DMS79 treated with DMSO at 0.1 percent for 48 hours (cell line): ENCODE data around the gene BTBD9.
A peak's percentile ranks its signal among the peaks of the same experiment; 100 is the strongest.
"Not testable (repeated sequence)": the region's sequence is repeated elsewhere in the genome, so short reads cannot be mapped to it uniquely, and the experiment has no call there.

Source experiments
- DNase-seq: peaks from one replicate; lab custom pipeline; 2025; lab: John Stamatoyannopoulos, UW

Gene BTBD9

GRCh38 chr6:38387461-38387860, 252.3 kb downstream of the BTBD9 start:
- no peak for DNase-seq

- DNase-seq: no peak
Measured at GRCh38 chr6:38378801-38379200, 260.9 kb downstream of the BTBD9 start.

GRCh38 chr6:38375937-38376336, 263.8 kb downstream of the BTBD9 start:
- no peak for DNase-seq

DNA sequence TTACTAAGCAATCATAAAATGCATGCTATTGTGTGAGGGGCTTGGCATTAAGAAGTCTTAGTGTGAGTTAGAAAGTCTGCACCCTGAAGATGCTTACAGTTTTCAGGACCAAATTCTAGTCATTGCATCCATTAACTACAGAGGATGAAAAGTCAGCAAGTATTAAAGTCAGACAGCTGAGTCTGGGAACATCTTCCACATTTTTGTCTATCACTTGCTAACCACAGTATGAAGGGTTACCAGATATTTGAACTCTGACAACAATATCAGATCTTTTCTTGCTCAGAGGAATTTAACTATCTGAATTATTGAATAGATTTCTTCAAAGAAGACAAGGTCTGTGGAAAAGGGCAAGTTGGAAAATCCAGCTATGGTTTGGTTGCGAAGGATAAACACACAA, 264.4 kb downstream of the BTBD9 start:
- DNase-seq: no peak

DNA sequence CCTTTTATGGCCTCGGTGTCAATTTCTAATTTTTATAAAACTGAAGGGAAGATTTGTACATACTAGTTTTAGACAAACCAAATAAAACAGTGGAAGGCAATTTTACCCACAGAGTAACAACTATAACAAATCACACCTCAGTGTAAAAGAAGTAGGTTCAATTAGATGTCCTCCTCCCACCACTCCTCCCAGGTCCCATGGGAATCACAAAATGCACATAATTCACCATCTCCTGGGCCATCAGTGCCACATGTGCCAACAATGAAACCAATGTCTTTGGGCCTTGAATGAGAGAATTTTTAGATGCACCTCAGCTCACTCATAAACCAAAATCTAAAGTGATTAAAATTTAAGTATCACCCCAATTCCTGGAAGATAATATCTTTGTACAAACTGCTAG, 267.8 kb downstream of the BTBD9 start:
- no peak for DNase-seq

GRCh38 chr6:38370653-38371601, 268.8 kb downstream of the BTBD9 start:
- DNase-seq: peak; percentile 8

DNA sequence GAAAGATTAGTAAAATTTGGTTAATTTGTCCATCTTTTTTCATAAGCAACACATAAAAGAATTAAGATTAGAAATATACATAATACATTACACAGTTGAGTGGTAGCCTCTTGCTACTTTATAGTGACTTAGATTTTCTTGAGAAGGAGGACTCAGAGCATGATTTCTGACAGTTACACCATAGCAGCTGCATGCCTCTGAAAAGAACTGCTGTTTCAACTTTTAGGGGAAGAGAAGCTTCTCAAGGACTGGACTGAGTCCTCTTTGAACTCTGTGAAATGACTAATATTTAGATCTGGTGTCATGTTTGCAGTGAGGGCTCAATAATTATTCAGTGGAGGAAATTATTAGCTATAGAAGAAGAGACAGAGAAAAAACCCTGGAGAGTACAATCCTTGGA, 272.5 kb downstream of the BTBD9 start:
- no peak for DNase-seq

DNA sequence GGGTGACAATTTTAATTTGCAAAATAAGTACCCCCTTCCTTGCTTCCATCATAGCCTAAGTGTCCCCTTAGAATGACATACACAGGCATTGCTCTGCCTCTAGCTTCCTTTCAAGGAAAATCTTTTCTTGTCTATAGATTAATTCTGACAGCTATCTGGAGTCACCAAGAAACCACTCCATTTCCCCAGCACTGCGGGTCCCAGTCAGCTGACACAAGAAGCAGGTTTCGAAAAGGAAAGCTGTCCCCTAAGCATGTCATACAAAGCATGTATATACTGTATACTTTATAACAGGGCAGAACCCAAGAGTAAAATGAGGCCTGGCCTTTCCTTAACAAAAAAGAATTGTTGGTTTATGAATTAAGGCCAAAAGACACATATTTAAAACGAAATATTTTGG, 273.5 kb downstream of the BTBD9 start:
- DNase-seq: no peak

DNA sequence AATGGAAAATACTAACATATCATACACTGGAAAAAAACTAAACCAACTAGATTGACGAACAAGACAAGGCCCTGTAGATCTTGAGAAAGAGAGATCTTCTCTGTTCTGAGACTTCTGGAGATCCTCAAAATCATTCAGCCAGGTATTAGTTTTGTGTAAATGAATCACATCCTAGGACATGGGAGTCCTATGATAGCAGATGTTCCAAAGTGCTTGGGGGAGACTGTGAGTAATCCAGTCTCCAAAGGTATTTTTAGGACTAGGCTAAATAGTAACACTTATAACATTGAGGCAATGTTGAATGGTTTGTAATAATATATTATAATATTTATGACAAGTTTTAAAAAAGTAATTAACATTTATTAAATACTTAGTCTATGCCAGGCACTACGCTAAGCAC, 275.0 kb downstream of the BTBD9 start:
- no peak for DNase-seq

DNA sequence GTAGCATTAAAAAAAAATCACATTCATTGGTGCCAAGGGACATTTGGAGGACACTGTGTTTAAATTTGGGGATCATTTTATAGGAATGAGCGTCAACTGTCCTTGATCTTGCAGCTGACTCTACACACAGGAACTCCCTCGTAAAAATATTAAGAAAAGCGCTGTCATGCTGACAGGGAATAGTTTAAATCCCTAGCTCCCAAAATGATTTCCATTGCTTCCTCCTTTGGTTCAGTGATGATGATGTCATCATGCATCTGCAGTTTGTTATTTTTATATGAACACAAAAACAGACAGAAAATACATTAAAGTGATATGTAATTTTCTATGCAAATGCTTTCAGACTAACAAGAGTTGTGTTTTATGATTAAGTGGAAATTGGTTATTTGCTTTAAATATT, 275.6 kb downstream of the BTBD9 start:
- DNase-seq: no peak

GRCh38 chr6:38355519-38355918, 284.2 kb downstream of the BTBD9 start:
- no peak for DNase-seq

GRCh38 chr6:38354905-38355304, 284.8 kb downstream of the BTBD9 start:
- peak; percentile 40 for DNase-seq

DNA sequence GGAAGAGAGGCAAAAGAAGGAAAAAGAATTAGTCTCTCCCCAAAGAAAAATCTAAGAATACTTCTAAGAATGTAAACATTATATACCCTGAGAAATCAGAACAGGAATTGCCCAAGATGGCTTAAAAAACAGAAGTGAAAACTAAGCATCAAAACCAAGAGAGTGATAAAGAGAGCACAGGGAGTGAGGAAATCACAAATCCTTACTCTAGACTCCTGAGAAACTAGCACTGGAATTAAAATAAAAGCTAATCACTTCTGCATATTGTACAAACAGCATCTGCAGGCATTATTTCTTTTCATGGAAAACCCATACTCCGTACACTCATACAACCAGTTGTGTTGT, 285.7 kb downstream of the BTBD9 start:
- DNase-seq: no peak

- DNase-seq: no peak
Measured at GRCh38 chr6:38353310-38354036, 286.3 kb downstream of the BTBD9 start.

- DNase-seq: no peak
Measured at GRCh38 chr6:38352636-38353035, 287.1 kb downstream of the BTBD9 start.

- no peak for DNase-seq
Measured at GRCh38 chr6:38350942-38351341, 288.8 kb downstream of the BTBD9 start.

DNA sequence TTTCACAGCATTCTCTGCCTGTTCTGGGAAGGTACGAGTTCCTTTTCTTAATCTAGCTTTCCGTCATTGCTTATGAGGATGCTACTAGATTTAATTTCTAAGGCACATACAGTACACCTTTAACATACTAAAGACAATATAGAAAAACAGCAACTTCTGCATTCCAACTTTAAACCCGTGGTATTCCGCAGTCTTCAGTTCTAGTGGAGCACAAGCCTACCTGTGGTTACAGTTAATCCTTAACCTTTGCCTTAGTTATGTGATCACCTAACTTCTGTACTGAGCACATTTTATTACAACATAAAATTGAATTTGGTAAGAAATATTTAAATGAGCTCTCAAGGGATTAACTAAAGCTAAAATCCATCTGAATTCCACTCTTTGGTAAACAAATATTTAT, 289.5 kb downstream of the BTBD9 start:
- DNase-seq: no peak

GRCh38 chr6:38349795-38350194, 289.9 kb downstream of the BTBD9 start:
- no peak for DNase-seq

- no peak for DNase-seq
Measured at GRCh38 chr6:38349221-38349620, 290.5 kb downstream of the BTBD9 start.

DNA sequence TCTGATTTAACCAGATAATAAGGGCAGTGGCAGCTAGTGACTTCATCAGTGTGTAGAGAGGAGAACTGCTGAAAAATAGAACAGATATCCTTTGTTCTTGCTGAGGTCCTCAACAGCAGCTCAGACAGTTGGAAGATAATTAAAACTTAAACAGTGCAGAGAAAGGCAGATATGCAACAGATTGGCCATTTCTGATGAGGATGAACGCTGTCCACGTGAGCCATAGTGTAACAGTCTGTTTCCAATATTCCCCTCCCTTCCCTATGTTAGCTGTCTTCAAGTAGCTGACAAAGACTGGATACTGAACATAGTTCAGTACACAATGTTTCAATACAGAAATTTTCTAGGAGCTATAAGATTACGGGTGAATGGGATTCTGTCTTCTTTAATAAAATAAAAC, 291.4 kb downstream of the BTBD9 start:
- DNase-seq: no peak

DNA sequence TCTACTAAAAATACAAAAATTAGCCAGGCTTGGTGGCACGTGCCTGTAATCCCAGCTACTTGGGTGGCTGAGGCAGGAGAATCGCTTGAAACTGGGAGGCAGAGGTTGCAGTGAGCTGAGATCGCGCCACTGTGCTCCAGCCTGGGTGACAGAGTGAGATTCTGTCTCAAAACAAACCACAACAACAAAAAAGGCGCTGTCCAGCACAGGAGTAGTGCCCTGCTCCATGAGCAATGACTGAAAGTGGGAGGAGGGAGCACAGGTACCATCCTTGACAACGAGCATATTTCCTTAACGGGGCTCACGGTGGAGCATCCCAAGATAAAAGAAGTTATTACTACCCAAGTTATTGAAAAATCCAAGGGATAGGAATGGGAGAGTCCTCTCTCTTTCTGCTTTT, 291.9 kb downstream of the BTBD9 start:
- DNase-seq: not testable (repeated sequence)

GRCh38 chr6:38346291-38347079, 293.2 kb downstream of the BTBD9 start:
- no peak for DNase-seq

GRCh38 chr6:38345586-38345985, 294.1 kb downstream of the BTBD9 start:
- DNase-seq: no peak
